Thoracic aorta (tissue), 2 donors: ENCODE results near the gene CNTN4. TPM values are rescaled to one million over a fixed set of nuclear protein-coding genes. Genes with fewer than 3 reads are reported as not detected.
"Not testable (repeated sequence)": the region's sequence is repeated elsewhere in the genome, so short reads cannot be mapped to it uniquely, and the experiment has no call there.

ENCODE experiments used
- ATAC-seq: fragments of 150-250 bp; one replicate; pipeline ENCODE4 v1.8.0; 2017; ENCODE audit warnings: low read depth; ENCODE audit not compliant: insufficient number of reproducible peaks, low FRiP score
- DNase-seq: peaks from one replicate; pipeline ENCODE4 v3.0.0-alpha.2; 2020; ENCODE audit warnings: low spot score
- H3K27ac ChIP-seq, 2 donors: fragments of 200-600 bp; sonication (generic); 1 replicate in 1 of 2; 2 replicates in 1 of 2; pipeline ENCODE4 v1.5.1; 2016; ENCODE audit warnings: mild to moderate bottlenecking in 2 of 2, moderate library complexity in 2 of 2
- H3K27me3 ChIP-seq: fragments of 200-600 bp; sonication (generic); replicated peaks from 2 replicates; pipeline ENCODE4 v1.6.0; 2016; ENCODE audit warnings: mild to moderate bottlenecking; ENCODE audit not compliant: insufficient read depth
- H3K36me3 ChIP-seq: fragments of 200-600 bp; sonication (generic); one replicate; pipeline ENCODE4 v1.5.1; 2016
- H3K4me1 ChIP-seq, 2 donors: fragments of 200-600 bp; sonication (generic); 1 replicate in 1 of 2; 2 replicates in 1 of 2; pipeline versions ENCODE4 v1.5.1 to v1.6.0; 2016; ENCODE audit warnings: low read depth in 2 of 2, mild to moderate bottlenecking in 1 of 2; ENCODE audit not compliant: control insufficient read depth in 1 of 2
- H3K4me3 ChIP-seq: fragments of 200-600 bp; sonication (generic); 2 replicates; pipeline ENCODE4 v1.5.1; 2016; ENCODE audit warnings: mild to moderate bottlenecking
- H3K9me3 ChIP-seq: fragments of 200-600 bp; sonication (generic); 2 replicates; pipeline ENCODE4 v1.5.1; 2016
- total RNA-seq, 2 donors: library from RNA; depleted of rRNA; stranded (reverse); fragments of >200 nt; gene quantifications; one replicate each; pipeline versions ENCODE4 v1.1.0 to v1.2.3, GENCODE V29; 2016
- TF ChIP-seq, protein P1 (sequence below): fragments of 200-600 bp; sonication (generic); IDR thresholded peaks from one replicate; pipeline ENCODE4 v1.5.1; 2019; ENCODE audit warnings: antibody characterized with exemption

CNTN4 gene
- total RNA-seq, 2 donors from 2014 or later: 103 to 116 TPM

DNA sequence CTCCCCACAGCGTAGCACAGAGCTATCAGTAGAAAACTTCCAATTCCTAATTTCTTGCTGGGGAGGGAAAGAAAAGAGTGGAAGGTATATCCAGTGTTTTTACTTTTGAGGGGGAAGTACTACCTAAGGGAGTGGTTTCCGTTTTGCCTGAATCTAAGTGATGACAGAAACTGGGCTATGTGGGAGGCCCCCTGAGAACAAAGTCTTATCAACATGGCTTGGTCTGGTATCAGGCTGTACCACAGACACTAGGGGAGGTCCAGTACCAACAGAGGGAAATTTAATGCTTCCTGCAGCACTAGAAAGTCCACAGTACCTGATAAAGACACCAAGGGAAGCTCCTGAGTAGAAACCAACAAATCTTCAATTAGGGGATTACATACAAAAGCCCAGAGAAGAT lies 812.3 kb downstream of the CNTN4 start:
- DNase-seq (no peak), ATAC-seq (no peak)
- Histone ChIP-seq H3K9me3 (no peaks in the 10 kb centered on the region), H3K36me3 (no peaks in the 10 kb centered on the region), H3K4me1 (no peaks in the 10 kb centered on the region), H3K27me3 (no peaks in the 10 kb centered on the region), H3K27ac (no peak overlapping the region), H3K4me3 (no peak overlapping the region)
- TF ChIP-seq, protein P1, sequence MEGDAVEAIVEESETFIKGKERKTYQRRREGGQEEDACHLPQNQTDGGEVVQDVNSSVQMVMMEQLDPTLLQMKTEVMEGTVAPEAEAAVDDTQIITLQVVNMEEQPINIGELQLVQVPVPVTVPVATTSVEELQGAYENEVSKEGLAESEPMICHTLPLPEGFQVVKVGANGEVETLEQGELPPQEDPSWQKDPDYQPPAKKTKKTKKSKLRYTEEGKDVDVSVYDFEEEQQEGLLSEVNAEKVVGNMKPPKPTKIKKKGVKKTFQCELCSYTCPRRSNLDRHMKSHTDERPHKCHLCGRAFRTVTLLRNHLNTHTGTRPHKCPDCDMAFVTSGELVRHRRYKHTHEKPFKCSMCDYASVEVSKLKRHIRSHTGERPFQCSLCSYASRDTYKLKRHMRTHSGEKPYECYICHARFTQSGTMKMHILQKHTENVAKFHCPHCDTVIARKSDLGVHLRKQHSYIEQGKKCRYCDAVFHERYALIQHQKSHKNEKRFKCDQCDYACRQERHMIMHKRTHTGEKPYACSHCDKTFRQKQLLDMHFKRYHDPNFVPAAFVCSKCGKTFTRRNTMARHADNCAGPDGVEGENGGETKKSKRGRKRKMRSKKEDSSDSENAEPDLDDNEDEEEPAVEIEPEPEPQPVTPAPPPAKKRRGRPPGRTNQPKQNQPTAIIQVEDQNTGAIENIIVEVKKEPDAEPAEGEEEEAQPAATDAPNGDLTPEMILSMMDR: no peak

DNA sequence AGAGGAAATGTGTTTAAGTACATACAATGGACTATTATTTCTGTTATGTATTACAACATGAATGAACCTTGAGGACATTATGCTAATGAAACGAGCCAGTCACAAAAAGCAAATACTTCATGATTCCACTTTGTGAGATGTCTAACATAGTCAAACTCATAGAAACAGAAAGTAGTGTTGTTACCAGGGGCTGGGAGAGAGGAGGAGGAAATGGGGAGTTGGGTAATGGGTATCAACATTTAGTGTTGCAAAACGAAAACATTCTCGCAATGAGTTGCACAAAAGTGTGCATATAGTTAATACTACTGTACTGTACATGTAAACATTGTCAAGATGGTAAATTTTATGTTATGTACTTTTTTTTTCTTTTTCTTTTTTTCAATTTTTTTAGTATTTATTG lies 817.2 kb downstream of the CNTN4 start:
- Histone ChIP-seq H3K4me1 (no peaks in the 10 kb centered on the region), H3K9me3 (no peaks in the 10 kb centered on the region), H3K27me3 (no peaks in the 10 kb centered on the region), H3K27ac (no peak overlapping the region), H3K4me3 (no peak overlapping the region), H3K36me3 (no peaks in the 10 kb centered on the region)
- TF ChIP-seq, protein P1: no peak
- DNase-seq (no peak), ATAC-seq (no peak)

DNA sequence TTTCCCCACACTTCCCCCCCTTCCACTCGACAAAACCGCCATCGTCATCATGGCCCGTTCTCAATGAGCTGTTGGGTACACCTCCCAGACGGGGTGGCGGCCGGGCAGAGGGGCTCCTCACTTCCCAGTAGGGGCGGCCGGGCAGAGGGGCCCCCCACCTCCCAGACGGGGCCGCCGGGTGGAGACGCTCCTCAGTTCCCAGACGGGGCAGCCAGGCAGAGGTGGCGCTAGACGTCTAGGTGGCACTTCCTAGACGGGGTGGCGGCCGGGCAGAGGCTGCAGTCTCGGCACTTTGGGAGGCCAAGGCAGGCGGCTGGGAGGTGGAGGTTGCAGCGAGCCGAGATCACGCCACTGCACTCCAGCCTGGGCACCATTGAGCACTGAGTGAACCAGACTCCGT lies 818.0 kb downstream of the CNTN4 start:
- not testable (repeated sequence) for H3K4me1 ChIP-seq, H3K4me3 ChIP-seq, ATAC-seq, H3K9me3 ChIP-seq, H3K27me3 ChIP-seq, DNase-seq, H3K27ac ChIP-seq, H3K36me3 ChIP-seq

DNA sequence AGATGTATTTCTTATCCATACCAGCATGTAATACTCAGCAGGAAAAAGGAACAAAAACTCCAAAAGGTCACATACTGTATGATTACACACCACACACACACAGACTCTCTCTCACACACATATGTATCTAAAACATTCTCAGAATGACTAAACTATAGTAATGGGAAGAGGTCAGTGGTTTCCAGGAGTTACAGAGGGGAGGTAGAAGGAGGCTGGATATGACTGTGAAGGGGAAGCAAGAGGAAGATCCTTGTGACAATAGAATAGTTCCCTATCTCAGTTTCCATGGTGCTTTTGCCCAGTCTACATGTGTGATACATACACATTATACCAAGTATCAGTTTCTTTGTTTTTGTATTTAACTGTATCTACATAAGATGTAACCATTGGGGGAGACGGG lies 821.4 kb downstream of the CNTN4 start:
- no peak overlapping the region for H3K4me3 ChIP-seq
- ATAC-seq: no peak
- no peaks in the 10 kb centered on the region for H3K9me3 ChIP-seq
- TF ChIP-seq, protein P1: no peak
- DNase-seq: no peak
- H3K36me3 ChIP-seq: no peaks in the 10 kb centered on the region
- H3K27ac ChIP-seq: no peak overlapping the region
- no peaks in the 10 kb centered on the region for H3K4me1 ChIP-seq
- no peaks in the 10 kb centered on the region for H3K27me3 ChIP-seq

DNA sequence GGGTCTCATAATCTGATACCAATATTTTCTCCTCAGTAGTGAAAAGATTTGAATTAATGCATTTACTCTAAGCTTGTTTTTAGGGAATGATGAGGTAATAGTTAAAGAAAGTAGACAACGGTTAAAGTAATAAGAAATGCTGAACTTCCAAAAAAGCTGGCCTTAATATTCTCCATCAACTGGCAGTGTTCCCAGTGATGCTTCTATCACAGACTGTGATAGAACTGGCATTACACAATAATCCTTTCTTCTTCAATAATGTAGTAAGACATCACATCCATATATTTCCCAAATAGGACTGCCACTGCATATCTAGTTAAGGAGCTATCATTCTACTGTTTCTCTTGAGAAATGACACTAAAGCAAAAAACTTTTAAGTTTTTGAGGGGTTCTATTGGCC lies 822.8 kb downstream of the CNTN4 start:
- TF ChIP-seq, protein P1: no peak
- no peak overlapping the region for H3K27ac ChIP-seq
- DNase-seq (no peak), ATAC-seq (no peak)
- H3K9me3 ChIP-seq: no peaks in the 10 kb centered on the region
- H3K27me3 ChIP-seq: no peaks in the 10 kb centered on the region
- H3K4me1 ChIP-seq: no peaks in the 10 kb centered on the region
- no peak overlapping the region for H3K4me3 ChIP-seq
- no peaks in the 10 kb centered on the region for H3K36me3 ChIP-seq

DNA sequence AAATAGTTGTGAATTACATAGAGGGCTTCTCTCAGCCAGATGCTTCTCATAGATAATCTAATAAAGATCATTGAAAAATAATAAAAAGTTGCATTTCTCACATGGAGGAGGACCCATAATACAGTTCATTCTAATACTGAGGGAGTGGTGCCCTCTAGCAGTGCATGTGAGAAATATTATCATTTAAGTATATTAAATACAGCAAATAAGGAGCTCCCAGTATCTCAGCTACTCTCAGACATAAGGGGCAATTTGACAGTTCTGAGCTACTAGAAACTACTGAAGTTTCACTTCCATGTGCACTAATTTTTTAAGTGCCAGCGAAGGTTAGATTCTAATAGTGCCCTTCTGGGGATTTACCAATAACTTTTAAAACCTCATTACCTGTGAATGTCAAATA lies 823.2 kb downstream of the CNTN4 start:
- H3K27ac ChIP-seq: no peak overlapping the region
- TF ChIP-seq, protein P1: no peak
- H3K27me3 ChIP-seq: no peaks in the 10 kb centered on the region
- no peak for ATAC-seq
- no peak overlapping the region for H3K4me3 ChIP-seq
- DNase-seq: no peak
- H3K9me3 ChIP-seq: no peaks in the 10 kb centered on the region
- H3K4me1 ChIP-seq: no peaks in the 10 kb centered on the region
- no peaks in the 10 kb centered on the region for H3K36me3 ChIP-seq
